PC-9 (cell line): Measurements from ENCODE around the gene RGMB. TPM values are rescaled to one million over a fixed set of nuclear protein-coding genes. Genes with fewer than 3 reads are reported as not detected.

ENCODE experiments used
- BruUV-seq: library from RNA; stranded (reverse); fragments of 400-500 nt; replicated peaks from 2 replicates; lab custom pipeline; 2021; lab: Mats Ljungman, UMichigan
- CTCF ChIA-PET: fragments of 300-600 bp; sonication (Branson Sonifier 250); formaldehyde crosslinking; loops from one replicate; lab custom pipeline; 2022; ENCODE audit warnings: antibody characterized with exemption; lab: Charles Lee
- POLR2A ChIA-PET: fragments of 300-600 bp; sonication (Branson Sonifier 250); formaldehyde crosslinking; loops from one replicate; lab custom pipeline; 2022; ENCODE audit warnings: antibody characterized with exemption; ENCODE audit not compliant: unreplicated experiment; lab: Charles Lee
- DNase-seq, 2 experiments: peaks; one replicate each; pipeline versions ENCODE4 v3.0.0 to v3.0.0-alpha.2; 2015 to 2022; ENCODE audit warnings: mixed read lengths in 1 of 2
- H2AFZ ChIP-seq: fragments of 200-600 bp; sonication (generic); 2 replicates; pipeline ENCODE4 v1.8.1; 2017; ENCODE audit warnings: antibody characterized with exemption
- H3F3A ChIP-seq: fragments of 200-600 bp; sonication (generic); 2 replicates; pipeline ENCODE4 v1.8.1; 2017; ENCODE audit warnings: antibody characterized with exemption, mild to moderate bottlenecking, low read depth; ENCODE audit not compliant: insufficient read depth
- H3K27ac ChIP-seq: fragments of 200-600 bp; sonication (generic); 2 replicates; pipeline ENCODE4 v1.6.1; 2016; ENCODE audit warnings: mixed run types
- H3K27me3 ChIP-seq: fragments of 200-600 bp; sonication (generic); 2 replicates; pipeline ENCODE4 v1.6.1; 2016; ENCODE audit warnings: low read depth, mixed run types; ENCODE audit not compliant: insufficient read depth
- H3K36me3 ChIP-seq: fragments of 200-600 bp; sonication (generic); 2 replicates; pipeline ENCODE4 v1.6.1; 2016; ENCODE audit warnings: low read depth, mixed run types
- H3K4me1 ChIP-seq: fragments of 200-600 bp; sonication (generic); replicated peaks from 2 replicates; pipeline ENCODE4 v1.6.1; 2016; ENCODE audit warnings: mixed run types; ENCODE audit not compliant: insufficient read depth
- H3K4me2 ChIP-seq: fragments of 200-600 bp; sonication (generic); 2 replicates; pipeline ENCODE4 v1.6.1; 2017; ENCODE audit warnings: mixed run types
- H3K4me3 ChIP-seq: fragments of 200-600 bp; sonication (generic); 2 replicates; pipeline ENCODE4 v1.6.1; 2016; ENCODE audit warnings: mixed run types
- H3K79me2 ChIP-seq: fragments of 200-600 bp; sonication (generic); 2 replicates; pipeline ENCODE4 v1.6.1; 2017; ENCODE audit warnings: low read depth, mixed run types
- H3K9me2 ChIP-seq: fragments of 200-600 bp; sonication (generic); 2 replicates; pipeline ENCODE4 v1.8.1; 2017; ENCODE audit warnings: mild to moderate bottlenecking; ENCODE audit not compliant: insufficient read depth
- H3K9me3 ChIP-seq: fragments of 200-600 bp; sonication (generic); 2 replicates; pipeline ENCODE4 v1.8.1; 2016; ENCODE audit warnings: low read depth; ENCODE audit not compliant: insufficient read depth
- H4K20me1 ChIP-seq: fragments of 200-600 bp; sonication (generic); 2 replicates; pipeline ENCODE4 v1.8.1; 2017; ENCODE audit not compliant: insufficient read depth
- CTCF ChIP-seq: fragments of 200-600 bp; sonication (generic); conservative IDR thresholded peaks from 2 replicates; pipeline ENCODE4 v1.6.1; 2017; ENCODE audit warnings: mixed run types, antibody characterized with exemption, mild to moderate bottlenecking, moderate library complexity
- EZH2 ChIP-seq: fragments of 200-600 bp; sonication (generic); IDR thresholded peaks from 2 replicates; pipeline ENCODE4 v1.8.0; 2017; ENCODE audit warnings: antibody characterized with exemption, low read depth
- intact Hi-C: fragments of 100-400 bp; cut with micrococcal nuclease; formaldehyde crosslinking; loops from one replicate; pipeline ENCODE4 v1.10.0; 2022; ENCODE audit not compliant: unreplicated experiment
- total RNA-seq: library from RNA; stranded (reverse); gene quantifications from 2 replicates; pipeline ENCODE4 v1.2.3, GENCODE V29; 2021

RGMB gene
- total RNA-seq, 1 experiment from 2014 or later = 14.6 TPM

GRCh38 chr5:98791001-98791519 lies 17.6 kb downstream of the RGMB start:
- CTCF ChIA-PET = no interaction called here
- peaks cover 21% of the 10 kb centered on the region for H3K79me2 ChIP-seq

GRCh38 chr5:98791898-98792580 lies 18.6 kb downstream of the RGMB start:
- Histone ChIP-seq H2AFZ (no peak overlapping the region), H3K9me2 (no peaks in the 10 kb centered on the region), H3K27me3 (no peaks in the 10 kb centered on the region), H3K27ac (no peak overlapping the region), H3K4me2 (no peak overlapping the region), H3F3A (peaks cover 9% of the 10 kb centered on the region; the same call in 1 of the 2 replicates), H3K4me3 (no peak overlapping the region), H3K4me1 (peaks cover 7% of the 10 kb centered on the region), H3K36me3 (0 out of 2 replicates have a peak, but pooled peaks cover 3% of the 10 kb centered on the region), H3K9me3 (no peaks in the 10 kb centered on the region), H3K79me2 (peaks cover 17% of the 10 kb centered on the region), H4K20me1 (no peaks in the 10 kb centered on the region; the same call in 1 of the 2 replicates)
- no peak for DNase-seq
- no TSS peak for BruUV-seq
- POLR2A ChIA-PET = no interaction called here
- CTCF ChIA-PET = no interaction called here
- no peak for TF ChIP-seq CTCF
- TF ChIP-seq EZH2 = no peak
- intact Hi-C loops = no loop called here

More at GRCh38 chr5:98791001-98791519, 17.6 kb downstream of the RGMB start:
- Histone ChIP-seq H3K27ac (no peak overlapping the region), H3K9me3 (no peaks in the 10 kb centered on the region), H3K27me3 (no peaks in the 10 kb centered on the region), H3K36me3 (0 out of 2 replicates have a peak, but pooled peaks cover 3% of the 10 kb centered on the region), H3K4me3 (no peak overlapping the region), H4K20me1 (no peaks in the 10 kb centered on the region; the same call in 1 of the 2 replicates), H3K9me2 (no peaks in the 10 kb centered on the region), H3F3A (peaks cover 15% of the 10 kb centered on the region; the same call in 1 of the 2 replicates), H2AFZ (no peak overlapping the region), H3K4me2 (no peak overlapping the region), H3K4me1 (peaks cover 16% of the 10 kb centered on the region)
- POLR2A ChIA-PET = no interaction called here
- no peak for TF ChIP-seq CTCF
- no peak for TF ChIP-seq EZH2
- BruUV-seq = no TSS peak
- no peak for DNase-seq
- intact Hi-C loops = no loop called here

- Histone ChIP-seq H3K36me3 (no peaks in the 10 kb centered on the region), H3K4me2 (no peak overlapping the region), H3K27ac (no peak overlapping the region), H2AFZ (no peak overlapping the region), H3K27me3 (no peaks in the 10 kb centered on the region), H4K20me1 (no peaks in the 10 kb centered on the region), H3K4me1 (0 out of 2 replicates have a peak, but pooled peaks cover 3% of the 10 kb centered on the region), H3K4me3 (no peak overlapping the region), H3K9me3 (no peaks in the 10 kb centered on the region), H3K79me2 (peaks cover 6% of the 10 kb centered on the region), H3K9me2 (no peaks in the 10 kb centered on the region), H3F3A (peaks cover 9% of the 10 kb centered on the region; the same call in 1 of the 2 replicates)
- POLR2A ChIA-PET = no interaction called here
- DNase-seq = no peak
- intact Hi-C loops = no loop called here
- BruUV-seq = no TSS peak
- CTCF ChIA-PET = no interaction called here
- TF ChIP-seq EZH2 (no peak), CTCF (no peak)
Observed at GRCh38 chr5:98793223-98793622, 19.8 kb downstream of the RGMB start.
